ENCODE measurements around the gene PHF19. TPM values are rescaled to one million over a fixed set of nuclear protein-coding genes. Genes with fewer than 3 reads are reported as not detected.
A peak's percentile ranks its signal among the peaks of the same experiment; 100 is the strongest.

Gene PHF19
- total RNA-seq, 1 experiment from 2014 or later: 66.8 TPM

DNA sequence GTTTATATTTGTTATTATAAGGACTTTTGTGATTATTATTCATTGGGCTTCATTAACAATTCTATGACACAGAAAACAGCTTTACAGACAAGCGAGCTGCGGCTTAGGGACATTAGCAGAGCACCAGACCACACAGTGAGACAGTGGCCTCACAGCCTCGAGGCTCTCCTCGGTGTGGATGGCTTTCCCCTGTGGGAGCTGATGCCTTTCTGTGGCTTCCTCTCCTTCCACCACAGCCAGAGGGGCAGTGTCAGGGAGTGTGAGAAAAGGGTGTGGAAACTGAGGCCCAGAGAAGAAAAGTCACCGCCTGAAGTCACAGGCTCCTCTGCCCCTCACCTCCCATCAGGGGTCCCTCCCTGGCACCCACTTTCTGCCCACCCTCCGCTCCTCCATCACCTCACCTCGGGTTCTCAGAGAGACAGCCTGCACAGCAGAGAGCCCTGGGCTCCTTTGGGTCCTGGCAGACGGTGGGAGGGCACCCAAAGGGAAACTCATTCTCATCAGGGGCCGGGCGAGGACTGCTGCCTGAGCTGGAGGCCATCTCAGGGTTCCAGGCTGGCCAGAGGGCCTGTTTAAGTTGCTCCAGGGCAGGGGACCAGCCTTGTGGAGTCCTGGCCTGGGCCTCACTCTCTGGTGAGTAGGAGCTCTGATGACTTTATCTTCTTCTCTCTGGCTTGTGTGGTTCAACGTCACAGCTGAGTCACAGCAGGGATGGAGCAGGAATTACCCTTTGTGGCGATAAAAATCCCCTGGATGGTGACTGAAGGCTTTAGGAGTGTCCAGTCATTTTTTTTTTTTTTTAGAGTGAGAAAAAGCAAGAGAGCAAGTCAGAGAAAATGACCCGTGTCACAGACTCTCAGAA is 48.8 kb upstream of the PHF19 start:
- no peak overlapping the region for H4K91ac ChIP-seq (ENCODE audit: insufficient read length, low read depth, low read length)
- H3K14ac ChIP-seq (ENCODE audit: insufficient read depth, low read length): peak overlapping the region; percentile 61
- no peak overlapping the region for H2BK15ac ChIP-seq (ENCODE audit: low read depth, low read length)
- no peaks in the 10 kb centered on the region for H3K9me3 ChIP-seq (ENCODE audit: control insufficient read depth, low read depth, low read length)
- peaks cover 4% of the 10 kb centered on the region; the same call in 1 of the 2 replicates for H3K4me1 ChIP-seq (ENCODE audit: insufficient read depth, low read length)
- no peaks in the 10 kb centered on the region for H3K27me3 ChIP-seq (ENCODE audit: insufficient read depth, low read length)
- H2AFZ ChIP-seq (ENCODE audit: low read length): no peak overlapping the region
- no peak overlapping the region for H2BK12ac ChIP-seq (ENCODE audit: insufficient read length, low read depth, low read length)
- H2BK20ac ChIP-seq (ENCODE audit: low read depth, low read length, poor library complexity, severe bottlenecking): no peak overlapping the region
- H3K27ac ChIP-seq (ENCODE audit: insufficient read length, low read depth, low read length): no peak overlapping the region
- TF ChIP-seq CTCF (conservative IDR thresholded peaks at IDR 0.05): no peak
- no peaks in the 10 kb centered on the region for H3K79me1 ChIP-seq (ENCODE audit: insufficient read depth, low read depth, low read length, poor library complexity, severe bottlenecking)
- no peak overlapping the region for H2BK120ac ChIP-seq (ENCODE audit: low read depth, low read length, poor library complexity, severe bottlenecking)
- no peak for DNase-seq
- no peak overlapping the region for H4K5ac ChIP-seq (ENCODE audit: insufficient read length, low read depth, low read length)
- H4K8ac ChIP-seq (replicated peaks; ENCODE audit: insufficient read length, low read depth, low read length): no peak overlapping the region
- no peaks in the 10 kb centered on the region for H3K36me3 Mint-ChIP-seq (ENCODE audit: insufficient read depth in 1 of 3, low read depth in 3 of 3)
- peaks cover 10% of the 10 kb centered on the region for H3K23me2 ChIP-seq (ENCODE audit: insufficient read length, low read depth, low read length, poor library complexity, severe bottlenecking)
- H3K4me1 Mint-ChIP-seq: peaks cover 38 to 56% of the 10 kb centered on the region in 2 experiments
- H2AK5ac ChIP-seq (ENCODE audit: insufficient read length, low read length): no peak overlapping the region
- no CpG with 5 or more reads among the region's 13 CpGs for WGBS (ENCODE audit: extremely low coverage, insufficient read length, low lambda C conversion rate)
- H3K23ac ChIP-seq (ENCODE audit: insufficient read length, low read depth, low read length): no peak overlapping the region
- H3K27me3 Mint-ChIP-seq (ENCODE audit: low read depth): peaks cover 12% of the 10 kb centered on the region
- H2BK5ac ChIP-seq (ENCODE audit: insufficient read length, low read length): no peak overlapping the region
- H3K4me3 Mint-ChIP-seq: no peak overlapping the region; a peak in 1 of 5 replicates
- H3K4ac ChIP-seq (ENCODE audit: low read depth, low read length): no peak overlapping the region
- no peaks in the 10 kb centered on the region for H3K79me2 ChIP-seq (ENCODE audit: insufficient read depth, low read length)
- no peak overlapping the region for H3K27ac Mint-ChIP-seq
- no peaks in the 10 kb centered on the region for H4K20me1 ChIP-seq (ENCODE audit: control insufficient read depth, insufficient read depth, insufficient read length)
- peak overlapping the region; percentile 41 for H3K18ac ChIP-seq (ENCODE audit: insufficient read length, low read depth, low read length)
- H3T11ph ChIP-seq (ENCODE audit: low read length): no peak overlapping the region
- no peak overlapping the region for H3K56ac ChIP-seq (ENCODE audit: insufficient read length, low read depth, low read length)
- no peak overlapping the region for H3K9ac ChIP-seq (ENCODE audit: extremely low read depth, insufficient read length, low read length)
- no peaks in the 10 kb centered on the region for H3K9me3 Mint-ChIP-seq
- H3K4me2 ChIP-seq (ENCODE audit: insufficient read depth, insufficient read length, low read length): no peak overlapping the region

Data from H9 (cell line).